GM23338 (cell line): ENCODE results near the gene PLK2.

Experiments
- CREB1 ChIP-seq: fragments of 250-450 bp; sonication (Bioruptor Pico); IDR thresholded peaks from 2 replicates; pipeline ENCODE4 v1.5.0; 2020; ENCODE audit warnings: low read depth, mild to moderate bottlenecking, moderate library complexity
- EZH2 ChIP-seq: fragments of 200-600 bp; sonication (generic); IDR thresholded peaks from one replicate; pipeline ENCODE4 v1.8.0; 2017; ENCODE audit warnings: antibody characterized with exemption, mild to moderate bottlenecking, low read depth; ENCODE audit not compliant: unreplicated experiment
- EZH2phosphoT487 ChIP-seq: fragments of 200-600 bp; sonication (generic); IDR thresholded peaks from one replicate; pipeline ENCODE4 v1.8.1; 2018; ENCODE audit warnings: antibody characterized with exemption; ENCODE audit not compliant: unreplicated experiment
- JUNB ChIP-seq: IDR thresholded peaks from one replicate; pipeline ENCODE4 v1.6.1; 2016; ENCODE audit warnings: antibody characterized with exemption; ENCODE audit not compliant: unreplicated experiment
- NANOG ChIP-seq: IDR thresholded peaks from 2 replicates; pipeline ENCODE4 v1.6.1; 2016; ENCODE audit warnings: antibody characterized with exemption, borderline replicate concordance
- POLR2AphosphoS5 ChIP-seq: IDR thresholded peaks from 2 replicates; pipeline ENCODE4 v1.6.1; 2016; ENCODE audit warnings: antibody characterized with exemption, low read depth
- STAT1 ChIP-seq: IDR thresholded peaks from one replicate; pipeline ENCODE4 v1.6.1; 2016; ENCODE audit warnings: antibody characterized with exemption; ENCODE audit not compliant: unreplicated experiment
- ZNF331 ChIP-seq: fragments of 250-450 bp; sonication (Bioruptor Pico); IDR thresholded peaks from 2 replicates; pipeline ENCODE4 v1.5.0; 2020; ENCODE audit warnings: low read depth, mild to moderate bottlenecking, moderate library complexity
- TF ChIP-seq, protein P1 (sequence below), 2 experiments: fragments of 200-600 bp in 1 of 2; sonication (generic) in 1 of 2; conservative IDR thresholded peaks; 2 replicates each; pipeline versions ENCODE4 v1.5.1 to v1.6.1; 2016 to 2017; ENCODE audit warnings: antibody characterized with exemption in 2 of 2, low read depth in 2 of 2, mild to moderate bottlenecking in 2 of 2, moderate library complexity in 1 of 2
- TF ChIP-seq, protein P2 (sequence below): IDR thresholded peaks from one replicate; pipeline ENCODE4 v1.6.1; 2018; ENCODE audit warnings: antibody characterized with exemption; ENCODE audit not compliant: unreplicated experiment
- TF ChIP-seq, protein P3 (sequence below): IDR thresholded peaks from 2 replicates; pipeline ENCODE4 v1.6.1; 2016; ENCODE audit warnings: antibody characterized with exemption

DNA sequence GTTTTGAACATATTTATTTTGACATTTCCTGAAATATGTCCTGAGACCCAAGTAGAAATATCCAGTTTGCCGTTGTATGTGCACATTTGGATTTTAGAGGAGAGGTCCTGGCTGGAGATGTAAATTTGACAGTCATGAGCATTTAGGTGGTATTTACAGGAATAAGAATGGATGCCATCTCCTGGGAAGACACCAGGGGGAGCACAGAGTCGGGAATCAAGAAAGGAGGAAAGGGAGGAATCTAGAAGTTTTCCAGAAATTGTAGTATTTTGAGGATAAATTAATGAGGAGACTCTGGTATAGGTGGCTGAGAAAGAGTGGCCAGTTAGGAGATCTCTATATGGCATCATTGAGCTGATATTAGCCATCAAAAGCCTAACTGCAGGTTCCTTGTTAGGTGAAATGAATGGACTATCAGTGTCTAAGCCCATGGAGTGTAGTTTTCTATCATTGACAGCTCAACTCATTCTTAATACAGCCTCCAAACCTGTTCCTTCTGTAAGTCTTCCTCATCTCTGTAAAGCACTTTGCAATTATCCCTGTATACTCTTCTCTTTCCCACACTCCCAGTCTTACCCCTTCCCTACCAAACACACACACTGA lies 38.6 kb upstream of the PLK2 start:
- TF ChIP-seq NANOG (no peak), EZH2 (no peak), CREB1 (CRISPR knock-in tag) (no peak), STAT1 (no peak), POLR2AphosphoS5 (no peak), JUNB (no peak), EZH2phosphoT487 (no peak), ZNF331 (CRISPR knock-in tag) (no peak)
- TF ChIP-seq, protein P1, sequence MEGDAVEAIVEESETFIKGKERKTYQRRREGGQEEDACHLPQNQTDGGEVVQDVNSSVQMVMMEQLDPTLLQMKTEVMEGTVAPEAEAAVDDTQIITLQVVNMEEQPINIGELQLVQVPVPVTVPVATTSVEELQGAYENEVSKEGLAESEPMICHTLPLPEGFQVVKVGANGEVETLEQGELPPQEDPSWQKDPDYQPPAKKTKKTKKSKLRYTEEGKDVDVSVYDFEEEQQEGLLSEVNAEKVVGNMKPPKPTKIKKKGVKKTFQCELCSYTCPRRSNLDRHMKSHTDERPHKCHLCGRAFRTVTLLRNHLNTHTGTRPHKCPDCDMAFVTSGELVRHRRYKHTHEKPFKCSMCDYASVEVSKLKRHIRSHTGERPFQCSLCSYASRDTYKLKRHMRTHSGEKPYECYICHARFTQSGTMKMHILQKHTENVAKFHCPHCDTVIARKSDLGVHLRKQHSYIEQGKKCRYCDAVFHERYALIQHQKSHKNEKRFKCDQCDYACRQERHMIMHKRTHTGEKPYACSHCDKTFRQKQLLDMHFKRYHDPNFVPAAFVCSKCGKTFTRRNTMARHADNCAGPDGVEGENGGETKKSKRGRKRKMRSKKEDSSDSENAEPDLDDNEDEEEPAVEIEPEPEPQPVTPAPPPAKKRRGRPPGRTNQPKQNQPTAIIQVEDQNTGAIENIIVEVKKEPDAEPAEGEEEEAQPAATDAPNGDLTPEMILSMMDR (conservative IDR thresholded peaks at IDR 0.05; ENCODE audit: low read depth in 2 of 2): peak; percentile 78 to 92
- TF ChIP-seq, protein P2, sequence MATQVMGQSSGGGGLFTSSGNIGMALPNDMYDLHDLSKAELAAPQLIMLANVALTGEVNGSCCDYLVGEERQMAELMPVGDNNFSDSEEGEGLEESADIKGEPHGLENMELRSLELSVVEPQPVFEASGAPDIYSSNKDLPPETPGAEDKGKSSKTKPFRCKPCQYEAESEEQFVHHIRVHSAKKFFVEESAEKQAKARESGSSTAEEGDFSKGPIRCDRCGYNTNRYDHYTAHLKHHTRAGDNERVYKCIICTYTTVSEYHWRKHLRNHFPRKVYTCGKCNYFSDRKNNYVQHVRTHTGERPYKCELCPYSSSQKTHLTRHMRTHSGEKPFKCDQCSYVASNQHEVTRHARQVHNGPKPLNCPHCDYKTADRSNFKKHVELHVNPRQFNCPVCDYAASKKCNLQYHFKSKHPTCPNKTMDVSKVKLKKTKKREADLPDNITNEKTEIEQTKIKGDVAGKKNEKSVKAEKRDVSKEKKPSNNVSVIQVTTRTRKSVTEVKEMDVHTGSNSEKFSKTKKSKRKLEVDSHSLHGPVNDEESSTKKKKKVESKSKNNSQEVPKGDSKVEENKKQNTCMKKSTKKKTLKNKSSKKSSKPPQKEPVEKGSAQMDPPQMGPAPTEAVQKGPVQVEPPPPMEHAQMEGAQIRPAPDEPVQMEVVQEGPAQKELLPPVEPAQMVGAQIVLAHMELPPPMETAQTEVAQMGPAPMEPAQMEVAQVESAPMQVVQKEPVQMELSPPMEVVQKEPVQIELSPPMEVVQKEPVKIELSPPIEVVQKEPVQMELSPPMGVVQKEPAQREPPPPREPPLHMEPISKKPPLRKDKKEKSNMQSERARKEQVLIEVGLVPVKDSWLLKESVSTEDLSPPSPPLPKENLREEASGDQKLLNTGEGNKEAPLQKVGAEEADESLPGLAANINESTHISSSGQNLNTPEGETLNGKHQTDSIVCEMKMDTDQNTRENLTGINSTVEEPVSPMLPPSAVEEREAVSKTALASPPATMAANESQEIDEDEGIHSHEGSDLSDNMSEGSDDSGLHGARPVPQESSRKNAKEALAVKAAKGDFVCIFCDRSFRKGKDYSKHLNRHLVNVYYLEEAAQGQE: no peak
- TF ChIP-seq, protein P3, sequence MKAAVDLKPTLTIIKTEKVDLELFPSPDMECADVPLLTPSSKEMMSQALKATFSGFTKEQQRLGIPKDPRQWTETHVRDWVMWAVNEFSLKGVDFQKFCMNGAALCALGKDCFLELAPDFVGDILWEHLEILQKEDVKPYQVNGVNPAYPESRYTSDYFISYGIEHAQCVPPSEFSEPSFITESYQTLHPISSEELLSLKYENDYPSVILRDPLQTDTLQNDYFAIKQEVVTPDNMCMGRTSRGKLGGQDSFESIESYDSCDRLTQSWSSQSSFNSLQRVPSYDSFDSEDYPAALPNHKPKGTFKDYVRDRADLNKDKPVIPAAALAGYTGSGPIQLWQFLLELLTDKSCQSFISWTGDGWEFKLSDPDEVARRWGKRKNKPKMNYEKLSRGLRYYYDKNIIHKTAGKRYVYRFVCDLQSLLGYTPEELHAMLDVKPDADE: no peak
